ENCODE data around the gene SREBF2.
A peak's percentile ranks its signal among the peaks of the same experiment; 100 is the strongest.

SREBF2 gene

DNA sequence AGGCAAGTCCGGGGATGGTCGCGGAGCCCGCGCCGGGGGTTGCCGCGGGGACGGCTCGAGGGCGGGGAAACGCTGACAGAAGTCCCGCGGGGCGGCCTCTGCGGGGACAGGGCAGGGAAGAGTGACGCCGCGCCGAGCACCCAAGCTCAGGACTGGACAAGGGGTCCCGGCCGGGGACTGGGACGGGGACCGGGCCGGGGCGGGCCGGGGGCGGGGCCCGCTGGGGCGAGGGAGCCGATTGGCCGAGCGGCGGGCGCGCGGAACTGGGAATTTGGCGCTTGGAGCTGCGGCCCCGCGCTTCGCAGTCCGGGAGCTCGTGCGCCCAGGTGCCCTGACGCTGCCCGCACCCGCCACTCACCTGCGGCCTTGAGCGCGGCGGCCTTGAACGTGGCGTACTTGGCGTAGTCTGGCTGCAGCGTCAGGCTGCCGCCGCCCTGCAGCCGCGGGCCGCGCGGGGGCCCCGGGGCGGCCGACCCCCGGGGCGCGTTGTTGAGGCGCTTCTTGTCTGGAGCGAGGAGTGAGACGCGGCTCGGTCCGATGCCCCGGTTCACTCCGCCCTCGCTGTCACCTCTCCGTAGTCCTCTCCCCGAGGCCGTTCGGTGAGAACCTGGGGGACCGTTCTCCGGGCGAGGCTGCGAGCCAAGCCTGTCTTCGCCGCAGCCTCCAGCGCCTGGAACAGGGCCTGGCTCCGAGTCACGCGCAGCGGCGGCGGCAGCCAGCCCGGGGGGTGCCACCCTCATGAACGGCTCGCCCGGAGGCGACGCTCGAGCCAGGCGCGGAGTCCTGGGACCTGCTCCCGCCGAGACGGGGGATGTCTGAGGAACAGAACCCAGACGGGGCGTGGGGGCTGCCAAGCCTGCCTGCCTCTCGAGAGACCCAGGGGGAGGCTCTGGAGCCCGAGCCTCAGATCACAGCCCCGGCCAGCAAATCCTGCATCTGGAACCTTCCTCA is 77.4 kb downstream of the SREBF2 start:
- H3K4me3 ChIP-seq (ENCODE audit: control insufficient read depth, low read depth, low read length): no peak overlapping the region
- no peak for TF ChIP-seq CTCF (conservative IDR thresholded peaks at IDR 0.05; ENCODE audit: control insufficient read depth, insufficient read depth, low read depth, low read length)
- DNase-seq (ENCODE audit: low read depth): peak; percentile 15

GRCh38 chr22:41911001-41911611 is 78.2 kb downstream of the SREBF2 start:
- no peak for TF ChIP-seq CTCF (conservative IDR thresholded peaks at IDR 0.05; ENCODE audit: control insufficient read depth, insufficient read depth, low read depth, low read length)
- no peak overlapping the region for H3K4me3 ChIP-seq (ENCODE audit: control insufficient read depth, low read depth, low read length)
- no peak for DNase-seq (ENCODE audit: low read depth)

DNA sequence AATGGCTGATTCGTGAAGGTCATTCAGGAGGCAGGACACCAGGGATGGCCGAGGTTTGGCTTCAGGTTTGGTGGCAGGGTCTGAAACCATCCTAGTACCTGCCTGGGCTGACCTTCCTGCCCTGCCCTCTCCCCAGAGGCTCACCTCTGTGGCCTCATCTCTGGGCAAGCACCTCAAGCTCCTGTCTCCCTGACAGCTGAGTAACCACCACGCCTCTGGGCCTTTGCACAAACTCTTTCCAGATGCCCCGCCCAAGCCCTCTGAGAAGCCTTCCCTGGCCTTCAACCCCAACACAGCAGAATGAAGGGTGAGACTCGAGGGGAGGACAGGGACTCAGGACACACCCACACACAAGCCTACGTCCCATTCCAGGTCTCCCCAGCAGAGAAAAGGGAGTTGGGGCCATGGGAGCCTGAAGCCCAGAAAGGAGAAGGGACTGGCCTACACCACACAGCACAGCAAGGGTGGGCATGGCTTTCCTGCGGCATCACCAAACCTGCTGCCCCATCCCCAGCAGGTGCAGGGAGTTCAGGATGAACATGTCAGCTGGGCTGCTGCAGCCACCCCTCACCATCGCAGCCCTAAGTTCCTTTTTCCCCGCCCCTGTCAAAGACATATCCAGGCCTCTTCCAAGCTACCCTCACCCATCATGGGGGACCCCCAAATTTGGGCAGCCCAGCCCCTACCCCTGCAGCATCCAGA is 79.6 kb downstream of the SREBF2 start:
- no peak for DNase-seq (ENCODE audit: low read depth)
- no peak for TF ChIP-seq CTCF (conservative IDR thresholded peaks at IDR 0.05; ENCODE audit: control insufficient read depth, insufficient read depth, low read depth, low read length)
- H3K4me3 ChIP-seq (ENCODE audit: control insufficient read depth, low read depth, low read length): no peak overlapping the region

GRCh38 chr22:41913040-41913719 is 80.3 kb downstream of the SREBF2 start:
- no peak for DNase-seq (ENCODE audit: low read depth)
- no peak overlapping the region for H3K4me3 ChIP-seq (ENCODE audit: control insufficient read depth, low read depth, low read length)
- TF ChIP-seq CTCF (conservative IDR thresholded peaks at IDR 0.05; ENCODE audit: control insufficient read depth, insufficient read depth, low read depth, low read length): no peak

GRCh38 chr22:41913842-41914534 is 81.1 kb downstream of the SREBF2 start:
- no peak for TF ChIP-seq CTCF (conservative IDR thresholded peaks at IDR 0.05; ENCODE audit: control insufficient read depth, insufficient read depth, low read depth, low read length)
- no peak for DNase-seq (ENCODE audit: low read depth)
- H3K4me3 ChIP-seq (ENCODE audit: control insufficient read depth, low read depth, low read length): no peak overlapping the region

DNA sequence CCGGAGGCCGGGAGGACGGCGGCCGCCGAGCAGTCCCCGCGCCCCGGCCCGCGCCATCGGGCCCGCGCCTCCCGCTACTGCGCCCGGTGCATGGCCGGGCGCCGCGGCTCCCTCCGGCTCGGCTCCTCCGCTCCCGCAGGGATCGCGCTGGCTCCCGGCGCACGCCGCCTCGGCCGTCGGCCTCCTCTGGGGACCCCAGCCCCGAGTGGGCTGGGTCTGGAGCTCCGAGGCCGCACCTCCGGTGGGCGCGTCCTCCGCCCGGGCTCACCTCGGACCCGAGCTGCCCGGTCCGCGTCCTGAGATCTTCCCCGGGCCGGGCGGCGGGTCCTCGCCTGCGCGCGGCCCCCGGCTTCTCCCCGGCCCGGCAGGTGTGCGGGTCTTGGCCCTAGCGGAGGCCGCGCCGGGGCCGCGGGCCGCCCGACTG is 81.7 kb downstream of the SREBF2 start:
- H3K4me3 ChIP-seq (ENCODE audit: control insufficient read depth, low read depth, low read length): no peak overlapping the region
- no peak for TF ChIP-seq CTCF (conservative IDR thresholded peaks at IDR 0.05; ENCODE audit: control insufficient read depth, insufficient read depth, low read depth, low read length)
- DNase-seq (ENCODE audit: low read depth): no peak
